GM19328 (cell line): Measurements from ENCODE around the gene DPY19L3.
"Not testable (repeated sequence)": the region's sequence is repeated elsewhere in the genome, so short reads cannot be mapped to it uniquely, and the experiment has no call there.

Source experiments
- ATAC-seq: cut with Tn5 transposase; IDR thresholded peaks from one replicate; pipeline ENCODE4 v1.9.1; 2021; ENCODE audit warnings: mild to moderate bottlenecking, moderate library complexity; ENCODE audit not compliant: unreplicated experiment

Gene DPY19L3

GRCh38 chr19:32498648-32499200 lies 93.2 kb downstream of the DPY19L3 start:
- ATAC-seq, result no peak

- not testable (repeated sequence) for ATAC-seq
Observed at GRCh38 chr19:32512498-32512897, 106.9 kb downstream of the DPY19L3 start.

- no peak for ATAC-seq
Observed at GRCh38 chr19:32519023-32519422, 113.5 kb downstream of the DPY19L3 start.

GRCh38 chr19:32522967-32523366 lies 117.4 kb downstream of the DPY19L3 start:
- no peak for ATAC-seq

- ATAC-seq, result no peak
Observed at GRCh38 chr19:32526895-32527294, 121.3 kb downstream of the DPY19L3 start.

GRCh38 chr19:32530773-32531172 lies 125.2 kb downstream of the DPY19L3 start:
- ATAC-seq, result no peak

- no peak for ATAC-seq
Observed at GRCh38 chr19:32532233-32532632, 126.7 kb downstream of the DPY19L3 start.
